Astrocyte (in vitro differentiated cells and primary cell): Measurements from ENCODE around the gene CHCHD6. TPM values are rescaled to one million over a fixed set of nuclear protein-coding genes. Genes with fewer than 3 reads are reported as not detected.

Source experiments
- DNase-seq: peaks from one replicate; pipeline ENCODE4 v3.0.0-alpha.2; 2010; ENCODE audit warnings: low read depth
- FAIRE-seq: peaks from 2 replicates; lab custom pipeline; 2011; peaks lifted over from hg19 to GRCh38; lab: Jason Lieb, UNC
- H2AFZ ChIP-seq: 2 replicates; pipeline ENCODE4 v1.6.0; 2012; ENCODE audit warnings: low read depth, low read length, inconsistent platforms
- H3K27ac ChIP-seq: 2 replicates; pipeline ENCODE4 v1.5.1; 2011; ENCODE audit warnings: low read depth, low read length, inconsistent platforms
- H3K27me3 ChIP-seq: 2 replicates; pipeline ENCODE4 v1.6.0; 2011; ENCODE audit warnings: low read length, inconsistent platforms; ENCODE audit not compliant: insufficient read depth
- H3K36me3 ChIP-seq: 2 replicates; pipeline ENCODE4 v1.5.1; 2011; ENCODE audit warnings: low read length, inconsistent platforms; ENCODE audit not compliant: insufficient read depth
- H3K4me1 ChIP-seq: 2 replicates; pipeline ENCODE4 v1.5.1; 2011; ENCODE audit warnings: low read length, inconsistent platforms; ENCODE audit not compliant: insufficient read depth
- H3K4me2 ChIP-seq: 2 replicates; pipeline ENCODE4 v1.6.0; 2012; ENCODE audit warnings: low read length, inconsistent platforms
- H3K4me3 ChIP-seq: 2 replicates; pipeline ENCODE4 v1.5.1; 2011; ENCODE audit warnings: low read depth, mild to moderate bottlenecking, low read length, inconsistent platforms; ENCODE audit not compliant: insufficient read depth
- H3K79me2 ChIP-seq: 2 replicates; pipeline ENCODE4 v1.6.0; 2012; ENCODE audit warnings: mild to moderate bottlenecking, low read length, inconsistent platforms; ENCODE audit not compliant: insufficient read depth
- H3K9ac ChIP-seq: 2 replicates; pipeline ENCODE4 v1.6.0; 2012; ENCODE audit warnings: mild to moderate bottlenecking, low read length, inconsistent platforms
- H3K9me3 ChIP-seq: 2 replicates; pipeline ENCODE4 v1.5.1; 2012; ENCODE audit warnings: low read depth, mild to moderate bottlenecking, low read length, inconsistent platforms; ENCODE audit not compliant: insufficient read depth
- H4K20me1 ChIP-seq: 2 replicates; pipeline ENCODE4 v1.6.0; 2012; ENCODE audit warnings: low read length, inconsistent platforms; ENCODE audit not compliant: insufficient read depth
- H3K27ac Mint-ChIP-seq: one replicate; pipeline ENCODE4 v1.8.0; 2021; ENCODE audit warnings: mild to moderate bottlenecking, mixed read lengths; ENCODE audit not compliant: unreplicated experiment
- H3K27me3 Mint-ChIP-seq: one replicate; pipeline ENCODE4 v1.8.0; 2021; ENCODE audit warnings: low read depth, mixed read lengths; ENCODE audit not compliant: unreplicated experiment
- H3K36me3 Mint-ChIP-seq: one replicate; pipeline ENCODE4 v1.8.0; 2021; ENCODE audit warnings: low read depth, mixed read lengths; ENCODE audit not compliant: unreplicated experiment
- H3K4me1 Mint-ChIP-seq: one replicate; pipeline ENCODE4 v1.8.0; 2021; ENCODE audit warnings: low read depth, mixed read lengths; ENCODE audit not compliant: unreplicated experiment
- H3K4me3 Mint-ChIP-seq: one replicate; pipeline ENCODE4 v1.8.0; 2021; ENCODE audit warnings: mild to moderate bottlenecking, moderate library complexity, mixed read lengths; ENCODE audit not compliant: unreplicated experiment
- H3K9me3 Mint-ChIP-seq: one replicate; pipeline ENCODE4 v1.8.0; 2021; ENCODE audit warnings: mild to moderate bottlenecking, mixed read lengths; ENCODE audit not compliant: unreplicated experiment
- EZH2 ChIP-seq: IDR thresholded peaks from 2 replicates; pipeline ENCODE4 v1.6.1; 2012; ENCODE audit warnings: mild to moderate bottlenecking, low read length, inconsistent platforms; ENCODE audit not compliant: insufficient read depth
- total RNA-seq: library from RNA; stranded (reverse); gene quantifications from 2 replicates; pipeline ENCODE4 v1.2.1, GENCODE V29; 2021
- TF ChIP-seq, protein P1 (sequence below): IDR thresholded peaks from 2 replicates; pipeline ENCODE4 v1.5.1; 2011; ENCODE audit warnings: low read depth, mild to moderate bottlenecking, inconsistent platforms, low read length, moderate library complexity; ENCODE audit not compliant: insufficient read depth

The CHCHD6 gene
- total RNA-seq, 1 donor from 2014 or later = 21.1 TPM

DNA sequence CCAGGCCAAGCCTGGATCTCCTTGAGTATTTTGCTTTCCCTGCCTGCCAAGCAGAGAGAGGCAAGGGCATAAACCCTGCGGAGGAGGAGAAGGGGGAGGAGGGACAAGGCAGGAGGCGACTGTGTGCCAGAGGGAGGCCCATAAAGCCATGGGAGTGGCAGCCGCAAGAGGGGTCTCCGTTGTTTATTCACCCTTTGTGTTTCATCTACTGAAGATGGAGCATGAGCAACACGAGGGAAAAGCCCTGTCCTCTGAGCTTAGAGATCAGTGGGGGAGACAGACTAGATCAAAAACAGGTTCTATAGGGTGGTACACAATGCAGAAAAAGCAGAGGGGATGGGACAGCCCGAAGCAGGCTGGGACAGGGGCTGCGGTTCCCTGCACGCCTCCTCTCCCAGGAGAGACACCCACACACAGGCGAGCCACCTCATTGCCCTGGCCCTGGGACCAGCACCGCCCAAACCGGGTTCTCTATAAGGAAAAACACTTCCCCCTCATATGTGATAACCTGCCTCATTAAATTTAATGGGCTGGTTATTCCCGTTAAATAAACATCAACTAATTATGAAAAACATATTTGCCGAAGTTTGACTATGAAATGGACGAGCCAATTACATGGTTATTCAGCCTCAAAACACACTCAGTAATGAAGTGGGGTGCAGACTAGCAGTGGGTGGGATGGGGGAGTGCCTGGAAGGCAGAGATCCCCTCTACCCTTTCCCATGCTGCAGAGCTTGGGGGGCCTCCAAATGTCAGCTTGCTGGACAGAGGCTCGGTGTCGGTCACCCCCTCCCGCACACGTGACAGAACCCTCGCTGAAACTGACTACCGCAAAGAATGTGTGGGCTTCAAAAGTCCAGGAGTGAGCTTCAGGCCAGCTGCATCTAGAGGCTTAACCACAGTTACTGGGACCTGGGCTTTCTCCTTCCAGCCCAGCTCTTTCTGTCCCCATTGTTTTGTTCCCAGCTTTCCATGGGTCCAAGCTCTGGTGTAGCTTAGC lies 264.7 kb downstream of the CHCHD6 start:
- Mint-ChIP-seq H3K27me3 (peaks cover 30% of the 10 kb centered on the region), H3K27ac (no peak overlapping the region)

DNA sequence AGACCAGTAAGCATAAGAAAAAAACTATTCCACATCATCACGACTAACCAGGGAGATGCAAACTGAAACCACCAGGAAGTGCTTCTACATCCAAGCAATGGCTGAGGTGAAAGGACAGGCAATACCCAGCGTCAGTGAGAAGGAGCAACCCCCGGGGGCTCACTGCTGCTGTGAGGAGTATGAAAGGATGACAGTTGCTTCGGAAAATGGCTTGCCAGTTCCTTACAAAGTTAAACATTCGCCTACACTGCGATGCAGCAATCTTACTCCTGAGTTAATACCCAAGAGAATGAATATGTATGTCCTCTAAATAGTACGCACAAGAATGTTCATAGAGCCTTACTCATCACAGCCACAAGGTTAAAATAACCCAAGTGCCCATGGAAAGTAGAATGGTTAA lies 265.5 kb downstream of the CHCHD6 start:
- H3K27ac ChIP-seq = no peak overlapping the region
- H3K4me2 ChIP-seq = peak overlapping the region; percentile 44
- H3K27me3 ChIP-seq = no peaks in the 10 kb centered on the region
- TF ChIP-seq, protein P1, sequence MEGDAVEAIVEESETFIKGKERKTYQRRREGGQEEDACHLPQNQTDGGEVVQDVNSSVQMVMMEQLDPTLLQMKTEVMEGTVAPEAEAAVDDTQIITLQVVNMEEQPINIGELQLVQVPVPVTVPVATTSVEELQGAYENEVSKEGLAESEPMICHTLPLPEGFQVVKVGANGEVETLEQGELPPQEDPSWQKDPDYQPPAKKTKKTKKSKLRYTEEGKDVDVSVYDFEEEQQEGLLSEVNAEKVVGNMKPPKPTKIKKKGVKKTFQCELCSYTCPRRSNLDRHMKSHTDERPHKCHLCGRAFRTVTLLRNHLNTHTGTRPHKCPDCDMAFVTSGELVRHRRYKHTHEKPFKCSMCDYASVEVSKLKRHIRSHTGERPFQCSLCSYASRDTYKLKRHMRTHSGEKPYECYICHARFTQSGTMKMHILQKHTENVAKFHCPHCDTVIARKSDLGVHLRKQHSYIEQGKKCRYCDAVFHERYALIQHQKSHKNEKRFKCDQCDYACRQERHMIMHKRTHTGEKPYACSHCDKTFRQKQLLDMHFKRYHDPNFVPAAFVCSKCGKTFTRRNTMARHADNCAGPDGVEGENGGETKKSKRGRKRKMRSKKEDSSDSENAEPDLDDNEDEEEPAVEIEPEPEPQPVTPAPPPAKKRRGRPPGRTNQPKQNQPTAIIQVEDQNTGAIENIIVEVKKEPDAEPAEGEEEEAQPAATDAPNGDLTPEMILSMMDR = no peak
- no peak for TF ChIP-seq EZH2
- no peaks in the 10 kb centered on the region for H3K36me3 ChIP-seq
- H3K4me3 Mint-ChIP-seq = no peak overlapping the region
- H3K4me1 Mint-ChIP-seq = peaks cover 14% of the 10 kb centered on the region
- no peaks in the 10 kb centered on the region for H3K79me2 ChIP-seq
- DNase-seq (peak; percentile 39), FAIRE-seq (no peak)
- no peak overlapping the region for H3K27ac Mint-ChIP-seq
- no peak overlapping the region for H2AFZ ChIP-seq
- H3K4me3 ChIP-seq = no peak overlapping the region
- peaks cover 5% of the 10 kb centered on the region for H3K4me1 ChIP-seq
- no peaks in the 10 kb centered on the region for H4K20me1 ChIP-seq
- no peaks in the 10 kb centered on the region for H3K36me3 Mint-ChIP-seq
- H3K9me3 ChIP-seq = peaks cover 3% of the 10 kb centered on the region
- H3K9me3 Mint-ChIP-seq = peaks cover 3% of the 10 kb centered on the region
- peaks cover 23% of the 10 kb centered on the region for H3K27me3 Mint-ChIP-seq
- no peak overlapping the region for H3K9ac ChIP-seq

More for the DNA sequence above, 264.7 kb downstream of the CHCHD6 start:
- no peaks in the 10 kb centered on the region for H4K20me1 ChIP-seq
- Mint-ChIP-seq H3K36me3 (no peaks in the 10 kb centered on the region), H3K4me3 (no peak overlapping the region), H3K4me1 (peaks cover 14% of the 10 kb centered on the region), H3K9me3 (no peaks in the 10 kb centered on the region)
- no peak overlapping the region for H2AFZ ChIP-seq
- no peak for TF ChIP-seq EZH2
- TF ChIP-seq, protein P1 = no peak
- H3K9me3 ChIP-seq = no peaks in the 10 kb centered on the region
- H3K4me3 ChIP-seq = no peak overlapping the region
- H3K27ac ChIP-seq = no peak overlapping the region
- FAIRE-seq = no peak
- H3K36me3 ChIP-seq = no peaks in the 10 kb centered on the region
- no peaks in the 10 kb centered on the region for H3K27me3 ChIP-seq
- H3K79me2 ChIP-seq = no peaks in the 10 kb centered on the region
- no peak overlapping the region for H3K9ac ChIP-seq
- no peak for DNase-seq
- no peak overlapping the region for H3K4me2 ChIP-seq
- H3K4me1 ChIP-seq = peaks cover 5% of the 10 kb centered on the region

DNA sequence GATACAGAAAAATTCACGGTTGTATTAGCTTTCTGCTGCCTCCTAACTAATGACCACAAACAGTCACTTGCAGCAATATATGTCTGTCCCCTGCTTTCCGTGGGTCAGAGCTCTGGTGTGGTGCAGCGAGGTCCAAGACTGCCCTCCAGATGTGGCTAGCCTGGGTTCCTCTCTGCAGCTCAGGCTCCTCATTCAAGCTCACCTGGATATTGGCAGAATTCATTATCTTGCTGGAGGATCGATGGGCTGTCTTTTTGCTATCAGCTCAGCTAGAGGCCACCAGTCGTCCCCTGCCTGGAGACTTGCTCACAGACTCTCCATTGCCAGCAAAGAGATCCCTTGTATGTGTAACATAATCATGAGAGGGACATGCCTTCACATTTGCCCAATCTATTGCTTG lies 266.1 kb downstream of the CHCHD6 start:
- no peaks in the 10 kb centered on the region for H3K36me3 Mint-ChIP-seq
- H3K4me3 Mint-ChIP-seq = no peak overlapping the region
- Histone ChIP-seq H3K4me1 (peaks cover 5% of the 10 kb centered on the region), H3K9ac (no peak overlapping the region), H3K27ac (no peak overlapping the region), H3K4me3 (no peak overlapping the region), H4K20me1 (no peaks in the 10 kb centered on the region), H3K36me3 (no peaks in the 10 kb centered on the region), H2AFZ (no peak overlapping the region), H3K27me3 (no peaks in the 10 kb centered on the region), H3K79me2 (no peaks in the 10 kb centered on the region), H3K4me2 (peak overlapping the region; percentile 44), H3K9me3 (peaks cover 3% of the 10 kb centered on the region)
- DNase-seq (no peak), FAIRE-seq (no peak)
- TF ChIP-seq, protein P1 = no peak
- no peak for TF ChIP-seq EZH2
- peaks cover 8% of the 10 kb centered on the region for H3K9me3 Mint-ChIP-seq
- H3K27ac Mint-ChIP-seq = no peak overlapping the region
- peaks cover 19% of the 10 kb centered on the region for H3K27me3 Mint-ChIP-seq
- H3K4me1 Mint-ChIP-seq = peaks cover 14% of the 10 kb centered on the region
